ENCODE data around the gene ANK2. TPM values are rescaled to one million over a fixed set of nuclear protein-coding genes. Genes with fewer than 3 reads are reported as not detected.
"Not testable (repeated sequence)": the region's sequence is repeated elsewhere in the genome, so short reads cannot be mapped to it uniquely, and the experiment has no call there.

Gene ANK2
- total RNA-seq, 2 experiments from 2014 or later = 1.8 to 2.4 TPM

- DNase-seq (no peak), ATAC-seq (no peak)
- Mint-ChIP-seq H3K9me3 (ENCODE audit: low read depth) (no peaks in the 10 kb centered on the region), H3K4me1 (no peaks in the 10 kb centered on the region), H3K27me3 (no peaks in the 10 kb centered on the region), H3K4me3 (no peak overlapping the region), H3K36me3 (no peaks in the 10 kb centered on the region), H3K27ac (no peak overlapping the region)
- CTCF ChIA-PET = no interaction called here
Observed at GRCh38 chr4:113181289-113182007, 132.0 kb downstream of the ANK2 start.

- ATAC-seq (no peak), DNase-seq (no peak)
- Mint-ChIP-seq H3K4me1 (no peaks in the 10 kb centered on the region), H3K9me3 (ENCODE audit: low read depth) (no peaks in the 10 kb centered on the region), H3K27ac (no peak overlapping the region), H3K36me3 (no peaks in the 10 kb centered on the region), H3K27me3 (no peaks in the 10 kb centered on the region), H3K4me3 (no peak overlapping the region)
- CTCF ChIA-PET = no interaction called here
Observed at GRCh38 chr4:113183032-113183605, 133.7 kb downstream of the ANK2 start.

- H3K4me1 Mint-ChIP-seq; H3K27ac Mint-ChIP-seq; DNase-seq; H3K36me3 Mint-ChIP-seq; H3K4me3 Mint-ChIP-seq; CTCF ChIA-PET; H3K9me3 Mint-ChIP-seq (ENCODE audit: low read depth); H3K27me3 Mint-ChIP-seq; ATAC-seq: not testable (repeated sequence)
Observed at GRCh38 chr4:113186220-113186619, 136.8 kb downstream of the ANK2 start.

DNA sequence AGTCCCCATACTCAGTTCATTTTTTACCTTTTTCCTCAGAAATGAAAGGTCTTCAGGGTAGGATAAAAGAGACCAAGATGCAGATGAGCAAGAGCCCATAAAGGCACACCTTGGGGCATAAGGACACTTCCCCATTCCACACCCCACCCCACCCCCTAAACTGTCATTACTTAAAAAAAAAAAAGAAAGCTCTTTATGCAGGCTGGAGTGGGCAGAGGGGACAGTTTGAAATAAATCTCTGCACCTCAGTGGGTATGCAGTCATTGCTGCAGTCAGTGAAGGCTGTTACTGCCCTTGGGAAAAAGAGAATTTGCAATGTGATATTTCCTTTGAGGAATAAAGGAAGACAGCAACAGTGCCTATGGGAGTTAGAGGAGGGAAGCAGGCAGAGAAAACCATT, 137.5 kb downstream of the ANK2 start:
- ATAC-seq = no peak
- Mint-ChIP-seq H3K4me3 (no peak overlapping the region), H3K36me3 (no peaks in the 10 kb centered on the region), H3K27me3 (no peaks in the 10 kb centered on the region), H3K9me3 (ENCODE audit: low read depth) (no peaks in the 10 kb centered on the region), H3K27ac (no peak overlapping the region), H3K4me1 (no peaks in the 10 kb centered on the region)
- DNase-seq = no peak
- CTCF ChIA-PET = no interaction called here

- no peak for ATAC-seq
- Mint-ChIP-seq H3K4me3 (no peak overlapping the region), H3K4me1 (no peaks in the 10 kb centered on the region), H3K36me3 (no peaks in the 10 kb centered on the region), H3K27ac (no peak overlapping the region), H3K9me3 (ENCODE audit: low read depth) (no peaks in the 10 kb centered on the region), H3K27me3 (no peaks in the 10 kb centered on the region)
- CTCF ChIA-PET = no interaction called here
- DNase-seq = no peak
Observed at GRCh38 chr4:113187358-113187757, 137.9 kb downstream of the ANK2 start.

DNA sequence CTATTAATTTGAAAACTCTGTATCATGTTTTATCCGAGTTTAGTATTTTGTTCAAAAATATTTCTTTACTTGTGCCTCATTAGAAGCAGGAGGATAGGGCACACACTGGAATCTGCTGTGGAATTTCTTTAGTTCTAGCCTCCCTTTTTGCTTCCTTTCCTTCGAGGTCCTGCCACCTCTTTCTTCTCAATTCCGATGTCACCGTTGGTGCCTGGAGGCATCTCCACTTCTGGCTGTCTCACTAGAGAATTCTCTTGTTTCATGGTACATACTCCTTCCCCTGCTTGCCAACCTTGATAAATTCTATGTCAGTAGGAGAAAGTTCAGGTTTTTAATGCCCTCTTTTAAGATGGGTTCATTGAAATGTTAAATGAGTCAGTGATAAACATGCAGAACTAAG, 140.1 kb downstream of the ANK2 start:
- Mint-ChIP-seq H3K36me3 (no peaks in the 10 kb centered on the region), H3K27me3 (no peaks in the 10 kb centered on the region), H3K4me1 (no peaks in the 10 kb centered on the region), H3K9me3 (ENCODE audit: low read depth) (no peaks in the 10 kb centered on the region), H3K4me3 (no peak overlapping the region), H3K27ac (no peak overlapping the region)
- ATAC-seq (no peak), DNase-seq (no peak)
- CTCF ChIA-PET = no interaction called here

DNA sequence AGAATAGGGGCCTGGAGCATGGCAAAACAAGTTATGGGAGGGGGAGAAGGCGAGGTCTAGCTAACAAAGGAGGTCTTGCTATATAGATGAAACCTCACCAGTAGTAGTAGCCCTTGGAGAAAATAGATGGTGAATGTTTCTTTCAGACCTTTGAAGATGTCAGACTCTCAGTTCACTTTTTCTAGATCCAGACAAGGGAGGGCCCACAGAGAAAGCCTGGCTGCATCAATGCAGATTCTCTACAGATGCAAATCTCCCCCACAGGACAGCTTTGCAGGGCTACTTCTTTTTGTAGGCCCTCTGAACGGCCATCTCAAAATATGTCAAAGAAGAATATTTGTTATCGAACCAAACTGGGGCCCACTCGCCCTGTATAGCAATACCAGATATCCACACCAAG, 159.7 kb downstream of the ANK2 start:
- CTCF ChIA-PET = no interaction called here
- Mint-ChIP-seq H3K27ac (no peak overlapping the region), H3K27me3 (peaks cover 2% of the 10 kb centered on the region), H3K4me1 (no peaks in the 10 kb centered on the region), H3K36me3 (no peaks in the 10 kb centered on the region), H3K9me3 (ENCODE audit: low read depth) (no peaks in the 10 kb centered on the region), H3K4me3 (no peak overlapping the region)
- no peak for ATAC-seq
- DNase-seq = no peak

GRCh38 chr4:113209652-113210320, 160.3 kb downstream of the ANK2 start:
- ATAC-seq (no peak), DNase-seq (no peak)
- CTCF ChIA-PET = no interaction called here
- no peaks in the 10 kb centered on the region for H3K36me3 Mint-ChIP-seq
- peaks cover 2% of the 10 kb centered on the region for H3K27me3 Mint-ChIP-seq
- H3K4me1 Mint-ChIP-seq = no peaks in the 10 kb centered on the region
- H3K9me3 Mint-ChIP-seq (ENCODE audit: low read depth) = no peaks in the 10 kb centered on the region
- no peak overlapping the region for H3K27ac Mint-ChIP-seq
- no peak overlapping the region for H3K4me3 Mint-ChIP-seq

GRCh38 chr4:113212613-113213012, 163.2 kb downstream of the ANK2 start:
- Mint-ChIP-seq H3K36me3 (no peaks in the 10 kb centered on the region), H3K4me3 (no peak overlapping the region), H3K9me3 (ENCODE audit: low read depth) (no peaks in the 10 kb centered on the region), H3K27me3 (peaks cover 2% of the 10 kb centered on the region), H3K4me1 (no peaks in the 10 kb centered on the region), H3K27ac (no peak overlapping the region)
- CTCF ChIA-PET = no interaction called here
- DNase-seq (no peak), ATAC-seq (no peak)

DNA sequence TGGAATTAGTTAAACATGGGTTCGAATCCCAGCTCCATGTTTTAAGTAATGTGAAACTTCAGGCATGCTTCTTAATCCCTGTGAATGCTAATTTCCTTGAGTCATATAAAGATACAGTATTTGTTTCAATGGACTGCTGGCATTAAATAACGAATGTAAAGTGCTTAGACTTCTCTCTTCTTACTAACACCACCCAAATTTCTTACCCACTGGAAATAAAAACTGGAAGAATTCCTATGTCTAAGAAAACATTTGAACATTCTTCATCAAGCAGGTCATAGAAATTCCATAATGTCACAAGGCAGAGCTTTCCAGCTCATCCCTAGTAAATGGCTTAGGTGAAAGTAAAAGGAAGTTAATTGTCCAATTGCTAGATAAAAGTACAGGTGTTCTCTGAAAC, 172.5 kb downstream of the ANK2 start:
- no peaks in the 10 kb centered on the region for H3K36me3 Mint-ChIP-seq
- no peak overlapping the region for H3K4me3 Mint-ChIP-seq
- H3K4me1 Mint-ChIP-seq = no peaks in the 10 kb centered on the region
- no peaks in the 10 kb centered on the region for H3K27me3 Mint-ChIP-seq
- H3K27ac Mint-ChIP-seq = no peak overlapping the region
- CTCF ChIA-PET = no interaction called here
- H3K9me3 Mint-ChIP-seq (ENCODE audit: low read depth) = no peaks in the 10 kb centered on the region
- DNase-seq (no peak), ATAC-seq (no peak)

GRCh38 chr4:113222471-113222870, 173.0 kb downstream of the ANK2 start:
- CTCF ChIA-PET = no interaction called here
- no peaks in the 10 kb centered on the region for H3K4me1 Mint-ChIP-seq

GRCh38 chr4:113223001-113223400, 173.5 kb downstream of the ANK2 start:
- no peaks in the 10 kb centered on the region for H3K9me3 Mint-ChIP-seq (ENCODE audit: low read depth)

More at GRCh38 chr4:113222471-113222870, 173.0 kb downstream of the ANK2 start:
- no peak for ATAC-seq
- no peak for DNase-seq
- Mint-ChIP-seq H3K4me3 (no peak overlapping the region), H3K36me3 (no peaks in the 10 kb centered on the region), H3K27ac (no peak overlapping the region), H3K27me3 (no peaks in the 10 kb centered on the region), H3K9me3 (ENCODE audit: low read depth) (no peaks in the 10 kb centered on the region)

DNA sequence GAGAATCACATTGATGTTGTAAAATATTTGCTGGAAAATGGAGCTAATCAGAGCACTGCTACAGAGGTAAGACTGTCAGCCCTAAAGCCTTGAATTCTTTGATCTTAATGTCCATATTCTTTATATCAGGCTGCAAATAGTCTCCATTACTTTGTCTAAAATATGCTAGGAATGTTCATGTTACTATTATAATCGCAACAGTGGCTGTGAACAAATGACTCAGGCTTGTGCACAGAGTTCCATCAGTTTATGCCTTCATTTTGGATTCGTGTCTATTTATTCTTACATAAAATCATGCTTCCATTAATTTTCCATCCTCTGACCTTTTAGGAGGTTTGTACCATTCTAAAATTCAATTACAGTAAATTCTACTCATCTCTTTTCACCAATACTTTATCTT, 182.7 kb downstream of the ANK2 start:
- no peak for DNase-seq
- Mint-ChIP-seq H3K9me3 (ENCODE audit: low read depth) (no peaks in the 10 kb centered on the region), H3K36me3 (no peaks in the 10 kb centered on the region), H3K4me3 (no peak overlapping the region), H3K4me1 (no peaks in the 10 kb centered on the region), H3K27ac (no peak overlapping the region), H3K27me3 (no peaks in the 10 kb centered on the region)
- CTCF ChIA-PET = no interaction called here
- no peak for ATAC-seq

More at GRCh38 chr4:113223001-113223400, 173.5 kb downstream of the ANK2 start:
- CTCF ChIA-PET = no interaction called here
- H3K4me1 Mint-ChIP-seq = no peaks in the 10 kb centered on the region
- DNase-seq (no peak), ATAC-seq (no peak)
- H3K4me3 Mint-ChIP-seq = no peak overlapping the region
- H3K36me3 Mint-ChIP-seq = no peaks in the 10 kb centered on the region
- no peak overlapping the region for H3K27ac Mint-ChIP-seq
- H3K27me3 Mint-ChIP-seq = no peaks in the 10 kb centered on the region

DNA sequence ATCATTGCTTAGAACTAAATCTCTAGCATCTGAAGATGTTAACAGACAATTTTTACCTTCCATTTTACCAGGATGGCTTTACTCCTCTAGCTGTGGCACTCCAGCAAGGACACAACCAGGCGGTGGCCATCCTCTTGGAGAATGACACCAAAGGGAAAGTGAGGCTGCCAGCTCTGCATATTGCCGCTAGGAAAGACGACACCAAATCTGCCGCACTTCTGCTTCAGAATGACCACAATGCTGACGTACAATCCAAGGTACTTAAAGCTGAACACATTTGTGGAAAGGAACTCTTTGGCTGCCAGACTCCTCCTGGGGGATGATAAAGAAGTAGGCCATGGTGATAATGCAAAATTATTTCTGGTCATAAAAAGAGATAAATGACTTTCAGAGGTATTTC, 187.5 kb downstream of the ANK2 start:
- H3K36me3 Mint-ChIP-seq = no peaks in the 10 kb centered on the region
- H3K9me3 Mint-ChIP-seq (ENCODE audit: low read depth) = no peaks in the 10 kb centered on the region
- no peaks in the 10 kb centered on the region for H3K4me1 Mint-ChIP-seq
- no peaks in the 10 kb centered on the region for H3K27me3 Mint-ChIP-seq
- H3K27ac Mint-ChIP-seq = no peak overlapping the region
- no peak for DNase-seq
- CTCF ChIA-PET = no interaction called here
- no peak for ATAC-seq
- no peak overlapping the region for H3K4me3 Mint-ChIP-seq
